GM19099 (cell line): Measurements from ENCODE around the gene CRYGB.
"Not testable (repeated sequence)": the region's sequence is repeated elsewhere in the genome, so short reads cannot be mapped to it uniquely, and the experiment has no call there.

Experiments used
- POLR2A ChIP-seq: IDR thresholded peaks from 3 replicates; pipeline ENCODE4 v1.6.1; 2011; ENCODE audit warnings: low read depth; ENCODE audit not compliant: insufficient read length; ENCODE audit errors: extremely low read depth

CRYGB gene

DNA sequence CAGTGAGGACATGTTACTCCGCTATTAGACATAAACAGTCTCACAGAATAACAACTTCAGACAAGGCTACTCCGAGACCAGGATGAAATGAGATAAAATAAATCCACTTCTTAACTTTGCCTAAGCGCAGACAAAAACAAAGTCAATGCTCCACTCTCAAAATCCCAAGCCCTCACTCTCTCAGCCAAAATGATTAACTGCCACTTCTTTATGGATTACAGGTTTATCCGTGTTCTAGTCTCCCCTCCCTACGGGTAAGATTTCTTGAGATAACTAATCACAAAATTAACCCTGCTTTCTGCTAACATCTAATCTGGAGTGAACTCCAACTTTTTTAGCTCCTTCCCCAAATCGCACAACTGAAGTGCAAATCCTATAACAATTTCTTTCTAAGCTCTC is 15.2 kb downstream of the CRYGB start:
- TF ChIP-seq POLR2A, result no peak

DNA sequence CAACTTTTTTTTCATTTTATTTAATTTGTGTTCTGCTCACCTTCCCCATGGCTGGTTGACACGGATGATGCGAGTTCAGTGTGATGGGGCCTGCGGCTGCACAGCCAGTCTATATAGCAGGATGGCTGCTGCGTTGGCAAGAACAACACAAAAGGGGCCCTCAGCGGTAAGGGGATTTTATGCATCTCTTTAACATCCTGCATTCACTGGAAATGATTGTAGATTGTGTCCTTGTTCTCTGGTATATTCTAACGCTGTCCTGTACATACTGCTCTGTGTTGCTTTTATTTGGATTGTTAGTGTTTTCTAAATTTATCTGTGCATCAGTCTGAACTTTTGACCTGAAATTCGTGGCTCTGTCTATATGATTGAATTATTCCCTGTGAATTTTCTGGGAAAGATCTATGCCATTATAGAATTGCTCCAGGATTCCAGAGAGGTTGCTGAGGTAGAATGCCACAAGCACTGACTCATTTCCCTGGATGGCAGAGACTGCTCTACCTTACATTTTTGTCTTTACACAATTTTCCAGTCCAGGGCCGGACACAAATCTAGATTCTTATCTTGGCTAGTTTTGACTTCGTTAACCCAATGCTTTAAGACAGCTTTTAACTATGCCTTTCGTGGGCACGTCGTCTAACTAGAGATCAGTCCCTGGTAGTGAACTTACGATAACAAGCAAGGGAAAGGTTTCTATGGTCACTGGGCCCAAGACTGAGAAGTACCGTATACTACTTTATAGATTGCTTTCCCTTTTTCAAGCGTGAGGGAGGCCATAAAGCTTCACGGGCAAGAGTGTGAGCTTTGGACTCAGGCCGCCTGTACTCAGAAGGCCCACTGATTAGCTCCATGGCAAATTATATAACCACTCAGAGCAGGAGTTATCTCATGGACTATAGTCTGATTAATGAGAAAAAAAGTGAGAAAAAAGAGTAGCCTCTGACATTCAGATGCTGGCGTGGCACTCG is 15.9 kb downstream of the CRYGB start, which contains the start of gene CRYGC:
Gene CRYGC (minus strand): TSS at position 85 of the 968 bp plus-strand sequence. CDS start 36 bp downstream, at position 49.
- no peak for TF ChIP-seq POLR2A

DNA sequence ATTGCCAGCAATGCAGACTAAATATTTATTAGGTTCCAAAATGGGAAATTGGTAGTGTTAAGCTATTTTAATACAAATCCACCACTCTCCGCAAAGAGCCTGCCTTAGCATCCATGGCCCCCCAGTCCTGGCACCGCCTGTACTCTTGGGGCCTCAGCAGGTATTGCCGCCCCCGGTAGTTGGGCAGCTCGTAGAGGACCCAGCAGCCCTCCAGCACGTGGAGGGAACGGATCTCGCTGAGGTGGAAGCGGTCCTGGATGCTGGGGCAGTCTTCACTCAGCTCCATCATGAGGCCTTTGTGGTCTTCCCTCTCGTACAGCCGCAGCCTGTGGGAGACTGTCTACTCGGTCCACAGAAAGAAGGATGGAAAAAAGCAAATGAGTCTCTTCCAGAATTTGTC is 17.8 kb downstream of the CRYGB start:
- no peak for TF ChIP-seq POLR2A

DNA sequence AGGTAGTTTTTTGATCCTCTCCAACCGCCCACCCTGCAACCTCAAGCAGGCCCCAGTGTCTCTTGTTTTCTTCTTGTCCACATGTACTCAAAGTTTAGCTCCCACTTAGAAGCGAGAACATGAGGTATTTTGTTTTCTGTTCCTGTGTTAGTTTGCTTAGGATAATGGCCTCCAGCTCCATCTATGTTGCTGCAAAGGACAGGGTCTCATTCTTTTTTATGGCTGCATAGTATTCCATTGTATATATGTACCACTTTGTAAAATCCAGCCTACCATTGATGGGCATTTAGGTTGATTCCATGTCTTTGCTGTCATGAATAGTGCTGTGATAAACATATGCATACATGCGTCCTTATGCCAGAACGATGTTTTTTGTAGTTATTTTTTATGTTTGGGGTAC is 18.9 kb downstream of the CRYGB start:
- TF ChIP-seq POLR2A, result no peak

DNA sequence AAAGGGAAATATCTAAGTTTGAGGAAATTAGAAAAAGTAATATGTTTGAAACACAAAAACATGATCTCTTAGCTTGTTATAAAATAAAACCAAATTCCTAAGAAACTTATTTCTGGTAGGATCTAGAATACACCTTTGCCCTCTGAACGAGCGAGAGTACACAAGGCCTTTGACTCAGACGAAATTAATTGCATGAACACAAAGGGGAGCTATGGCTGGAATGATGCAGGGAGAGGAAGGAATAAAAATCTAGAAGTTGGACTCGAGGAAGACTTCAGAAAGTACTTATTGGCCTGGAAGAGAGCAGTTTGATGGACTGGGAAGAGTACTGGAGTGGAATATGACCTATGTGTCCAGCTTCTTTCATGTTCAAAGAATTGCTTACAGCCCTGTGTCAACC is 20.7 kb downstream of the CRYGB start:
- no peak for TF ChIP-seq POLR2A

DNA sequence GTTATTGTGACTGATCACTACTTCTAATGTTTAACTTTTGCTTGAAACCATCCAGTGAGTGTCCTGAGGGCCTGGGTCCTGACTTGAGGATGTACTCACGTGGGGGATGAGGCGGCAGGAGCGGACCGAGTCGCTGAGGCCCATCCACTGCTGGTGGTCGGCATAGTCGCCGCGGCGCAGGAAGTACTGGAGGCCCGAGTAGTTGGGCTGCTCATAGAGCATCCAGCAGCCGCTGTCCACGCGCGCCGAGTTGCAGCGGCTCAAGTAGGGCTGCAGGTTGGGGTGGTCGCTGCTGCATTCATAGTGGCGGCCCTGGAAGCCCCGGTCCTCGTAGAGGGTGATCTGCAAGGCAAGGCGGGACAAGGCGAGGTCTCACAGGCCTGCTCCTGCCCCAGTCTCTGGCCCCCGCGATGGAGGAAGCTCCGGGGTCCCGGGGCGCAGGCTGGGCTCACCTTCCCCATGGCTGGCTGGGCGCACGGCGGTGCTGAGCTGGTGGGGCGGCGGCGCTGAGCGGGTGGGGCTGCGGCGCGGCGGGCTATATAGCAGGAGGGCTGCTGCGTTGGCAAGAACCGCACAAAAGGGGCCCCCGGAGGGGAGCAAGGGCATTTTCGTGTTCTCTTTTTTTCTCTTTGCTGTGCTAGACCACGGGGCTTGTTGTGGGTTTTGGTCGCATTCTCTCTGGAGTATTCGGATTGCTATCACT is 21.8 kb downstream of the CRYGB start, which contains the start of gene CRYGD:
Gene CRYGD (minus strand): TSS at position 512 of the 703 bp plus-strand sequence. CDS start 51 bp downstream, at position 461.
- TF ChIP-seq POLR2A, result not testable (repeated sequence)

DNA sequence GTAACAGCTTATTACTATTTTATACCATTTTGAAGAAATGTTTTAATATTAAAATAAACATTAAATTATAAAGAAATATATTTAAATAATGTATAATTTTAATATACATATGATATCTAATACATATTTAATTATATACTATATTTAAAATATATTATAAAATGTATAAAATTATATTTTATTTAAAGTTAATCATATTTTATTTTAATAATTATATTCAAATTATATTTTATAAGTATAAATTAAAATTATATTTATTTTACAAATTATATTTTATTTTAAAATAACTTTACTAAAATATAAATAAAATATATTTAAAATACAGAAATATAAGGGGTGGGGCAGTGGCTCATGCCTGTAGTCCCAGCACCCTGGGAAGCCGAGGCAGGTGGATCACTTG is 23.7 kb downstream of the CRYGB start:
- no peak for TF ChIP-seq POLR2A

DNA sequence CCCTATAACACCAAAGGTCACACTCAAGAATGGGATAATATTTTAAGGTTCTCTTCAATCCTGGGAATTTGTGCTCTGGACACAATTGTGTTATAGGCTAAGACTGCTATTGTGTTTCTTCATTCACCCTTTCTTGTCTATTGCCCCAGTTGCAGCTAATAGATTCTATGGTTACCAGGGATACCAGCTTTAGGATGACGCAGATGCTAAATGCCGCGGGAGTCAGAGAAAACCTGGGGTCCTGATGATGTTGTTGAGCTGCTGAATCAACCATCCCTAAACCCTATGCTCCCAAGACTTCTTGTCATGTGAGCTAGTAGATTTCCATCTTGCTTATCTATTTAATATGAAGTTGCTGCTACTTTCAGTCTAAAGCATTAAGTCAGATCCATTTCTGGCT is 27.0 kb downstream of the CRYGB start:
- TF ChIP-seq POLR2A, result no peak

DNA sequence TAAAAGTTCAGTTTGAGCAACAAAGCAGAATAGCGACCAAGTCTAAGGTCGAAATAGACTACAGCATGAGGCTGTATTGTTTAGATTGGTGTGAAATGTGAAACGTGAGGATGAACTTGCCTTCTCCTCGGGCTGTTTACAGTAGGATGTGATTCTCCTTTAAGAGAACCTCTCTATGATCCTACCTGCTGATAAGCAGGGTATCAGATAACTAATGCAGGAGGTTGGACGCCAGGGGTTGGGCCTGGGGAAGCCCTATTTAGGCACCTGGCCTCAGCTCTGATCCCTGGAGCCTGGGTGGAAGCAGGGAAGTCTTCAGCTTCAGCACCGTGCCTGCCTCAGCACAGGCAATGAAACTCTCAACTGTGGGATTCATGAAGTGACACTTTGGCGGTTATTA is 33.0 kb downstream of the CRYGB start:
- no peak for TF ChIP-seq POLR2A

DNA sequence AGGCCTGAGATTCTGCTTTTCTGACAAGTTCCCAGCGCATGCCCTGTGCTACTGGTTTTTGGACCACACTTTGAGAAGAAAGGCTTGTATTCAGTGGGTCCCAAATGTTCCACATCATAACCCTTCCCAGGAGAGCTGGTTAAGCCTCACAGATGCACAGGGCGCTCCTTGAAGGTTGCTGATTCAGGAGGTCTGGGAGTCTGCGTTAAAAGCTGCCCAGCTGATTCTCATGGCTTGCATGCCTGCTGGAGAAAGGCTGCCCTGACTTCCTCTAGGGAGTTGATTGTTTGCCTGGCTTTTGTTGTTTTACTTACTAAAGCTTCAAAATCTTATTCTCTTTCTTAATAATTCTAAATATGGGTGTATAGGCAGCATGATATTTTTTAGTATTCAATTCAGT is 42.3 kb downstream of the CRYGB start:
- no peak for TF ChIP-seq POLR2A

DNA sequence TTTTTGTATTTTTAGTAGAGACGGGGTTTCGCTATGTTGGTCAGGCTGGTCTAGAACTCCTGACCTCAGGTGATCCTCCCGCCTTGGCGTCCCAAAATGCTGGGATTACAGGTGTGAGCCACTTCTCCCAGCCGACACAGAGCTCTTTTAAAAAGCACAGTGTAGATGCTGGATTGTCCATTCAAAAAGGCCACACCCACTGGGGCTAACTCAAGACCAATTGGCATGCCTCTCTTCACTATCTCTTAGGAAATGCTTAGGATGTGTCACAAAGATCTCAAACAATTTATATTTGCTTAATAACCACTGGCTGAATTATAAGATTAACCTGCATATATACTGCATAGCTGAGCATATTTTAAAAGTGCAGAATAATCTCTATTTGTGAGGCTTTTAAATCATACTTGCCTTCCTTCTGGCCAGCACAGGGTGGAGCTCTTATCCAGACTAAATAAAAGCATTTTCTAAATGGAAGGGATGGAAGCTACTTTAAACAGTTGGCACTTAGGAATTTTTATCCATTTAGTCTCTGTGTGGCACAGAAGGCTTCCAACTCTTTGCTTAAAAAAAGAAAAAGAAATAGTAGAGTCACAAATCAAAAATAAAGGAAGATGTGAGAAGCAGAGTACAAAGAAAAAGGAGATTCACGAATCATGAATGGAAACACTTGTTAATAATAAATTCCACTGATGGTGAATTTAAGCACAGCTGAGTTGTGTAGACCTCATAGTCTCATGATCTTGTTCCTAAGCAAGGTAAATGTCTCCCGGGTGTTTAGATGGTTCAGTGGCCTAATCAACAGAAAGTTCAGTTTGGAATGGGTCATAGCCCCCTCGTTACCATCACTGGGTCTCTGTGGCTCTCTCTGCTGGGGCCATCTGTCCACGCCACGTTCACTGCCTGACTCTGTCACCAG is 44.0 kb downstream of the CRYGB start:
- TF ChIP-seq POLR2A, result no peak

DNA sequence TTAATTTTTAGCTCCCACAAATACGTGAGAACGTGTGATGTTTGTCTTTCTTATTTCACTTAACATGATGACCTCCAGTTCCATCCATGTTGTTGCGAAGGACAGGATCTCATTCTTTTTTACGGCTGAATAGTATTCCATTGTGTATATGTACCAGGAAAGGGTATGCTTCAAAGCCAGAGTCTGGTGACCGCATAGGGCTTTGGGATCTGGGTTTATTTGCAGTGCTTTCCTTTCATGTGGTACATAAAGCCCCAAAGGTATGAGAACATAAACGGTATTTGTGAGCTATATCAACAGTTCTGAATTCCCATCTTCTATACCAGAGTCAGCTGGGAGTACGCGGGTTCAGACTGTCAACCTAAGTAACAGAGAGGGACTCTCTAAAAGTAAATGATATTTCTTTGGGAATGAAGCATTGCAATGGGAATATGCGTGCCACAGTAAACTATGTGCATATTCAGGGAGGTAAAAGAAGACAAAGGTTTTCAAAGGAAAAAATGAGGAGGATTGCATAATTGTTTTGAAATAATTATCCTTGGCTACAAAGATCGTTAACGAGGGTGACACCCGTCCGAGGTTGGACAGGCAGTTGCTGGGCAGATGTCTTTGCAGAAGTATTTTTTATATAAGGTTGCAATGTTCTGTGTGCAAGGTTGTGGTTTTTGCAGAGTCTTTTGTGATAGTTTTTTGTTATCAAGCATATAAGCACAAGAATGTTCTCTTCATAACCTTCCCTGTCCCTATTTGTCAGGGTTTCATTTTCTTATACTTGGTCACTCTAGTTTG is 46.1 kb downstream of the CRYGB start:
- no peak for TF ChIP-seq POLR2A

DNA sequence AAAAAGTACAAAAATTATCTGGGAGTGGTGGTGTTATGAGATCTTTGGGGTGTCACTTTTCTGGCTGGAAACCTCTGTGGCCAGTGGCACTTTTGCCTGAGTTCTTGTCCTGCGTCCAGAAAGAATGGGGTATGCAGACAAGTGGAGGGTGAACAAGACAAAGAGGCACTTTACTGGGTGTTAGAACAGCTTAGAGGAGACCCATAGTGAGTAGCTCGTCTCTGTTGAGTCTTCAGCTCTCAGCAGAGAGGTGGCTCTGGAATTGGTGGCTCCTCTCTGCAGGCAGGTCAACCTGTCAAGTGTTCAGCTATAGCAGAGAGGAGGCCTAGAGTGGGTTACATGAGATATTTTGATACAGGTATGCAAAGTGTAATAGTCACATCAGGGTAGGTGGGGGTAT is 47.7 kb downstream of the CRYGB start:
- no peak for TF ChIP-seq POLR2A

DNA sequence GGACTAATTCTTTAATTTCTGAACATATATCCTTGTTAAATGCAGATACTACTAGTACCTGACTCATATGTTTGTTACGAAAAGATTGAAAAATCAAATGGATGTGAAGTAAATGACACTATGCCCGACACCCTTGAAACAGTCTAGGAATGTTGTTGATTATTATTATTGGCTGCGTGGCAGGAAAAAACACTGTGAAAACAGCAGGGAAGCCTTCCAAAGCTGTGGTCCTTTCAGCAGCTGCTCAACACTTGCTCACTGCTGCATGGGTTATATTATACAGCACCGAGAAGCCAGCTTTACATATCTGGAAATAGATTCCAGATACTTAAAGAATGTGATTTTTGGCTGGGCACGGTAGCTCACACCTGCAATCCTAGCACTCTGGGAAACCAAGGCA is 48.2 kb downstream of the CRYGB start:
- no peak for TF ChIP-seq POLR2A
